Uterus (tissue), 2 donors: Measurements from ENCODE around the gene PHC2.

ENCODE experiments used
- POLR2A ChIP-seq, 2 donors: fragments of 450-650 bp; IDR thresholded peaks; one replicate each; pipeline ENCODE4 v1.6.1; 2016; ENCODE audit warnings: antibody characterized with exemption in 2 of 2, mild to moderate bottlenecking in 1 of 2, moderate library complexity in 1 of 2
- TF ChIP-seq, protein P1 (sequence below), 4 experiments: fragments of 200-600 bp in 2 of 4; fragments of 450-650 bp in 2 of 4; sonication (generic) in 2 of 4; IDR thresholded peaks; one replicate each; pipeline ENCODE4 v1.5.1; 2016 to 2019; ENCODE audit warnings: antibody characterized with exemption in 4 of 4, mild to moderate bottlenecking in 2 of 4, moderate library complexity in 1 of 4

DNA sequence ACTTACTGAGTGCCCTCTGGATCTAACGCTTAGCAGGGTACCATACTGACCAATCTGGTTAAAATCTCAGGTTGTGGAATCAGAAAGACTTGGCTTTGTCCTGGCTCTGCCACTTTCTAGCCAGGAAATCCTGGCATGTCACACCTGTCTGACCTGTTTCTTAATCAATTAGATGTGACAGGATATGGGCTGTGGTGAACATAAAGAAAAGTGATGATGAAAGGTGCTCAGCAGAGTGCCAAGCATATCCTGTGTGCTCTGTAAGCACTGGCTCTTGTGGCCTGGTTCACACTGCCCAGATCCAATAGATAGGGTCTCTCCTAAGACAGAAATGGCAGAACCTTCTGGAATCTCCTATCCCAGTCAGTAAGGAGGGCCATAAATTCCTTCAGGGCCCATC lies 53.9 kb downstream of the PHC2 start:
- TF ChIP-seq, protein P1, sequence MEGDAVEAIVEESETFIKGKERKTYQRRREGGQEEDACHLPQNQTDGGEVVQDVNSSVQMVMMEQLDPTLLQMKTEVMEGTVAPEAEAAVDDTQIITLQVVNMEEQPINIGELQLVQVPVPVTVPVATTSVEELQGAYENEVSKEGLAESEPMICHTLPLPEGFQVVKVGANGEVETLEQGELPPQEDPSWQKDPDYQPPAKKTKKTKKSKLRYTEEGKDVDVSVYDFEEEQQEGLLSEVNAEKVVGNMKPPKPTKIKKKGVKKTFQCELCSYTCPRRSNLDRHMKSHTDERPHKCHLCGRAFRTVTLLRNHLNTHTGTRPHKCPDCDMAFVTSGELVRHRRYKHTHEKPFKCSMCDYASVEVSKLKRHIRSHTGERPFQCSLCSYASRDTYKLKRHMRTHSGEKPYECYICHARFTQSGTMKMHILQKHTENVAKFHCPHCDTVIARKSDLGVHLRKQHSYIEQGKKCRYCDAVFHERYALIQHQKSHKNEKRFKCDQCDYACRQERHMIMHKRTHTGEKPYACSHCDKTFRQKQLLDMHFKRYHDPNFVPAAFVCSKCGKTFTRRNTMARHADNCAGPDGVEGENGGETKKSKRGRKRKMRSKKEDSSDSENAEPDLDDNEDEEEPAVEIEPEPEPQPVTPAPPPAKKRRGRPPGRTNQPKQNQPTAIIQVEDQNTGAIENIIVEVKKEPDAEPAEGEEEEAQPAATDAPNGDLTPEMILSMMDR (IDR thresholded peaks at IDR 0.05), result no peak
- no peak for TF ChIP-seq POLR2A (IDR thresholded peaks at IDR 0.05)
